HepG2 (cell line): ENCODE results near the gene CDH11.

Experiments used
- POLR2A ChIP-seq, 2 experiments: IDR thresholded peaks; 2 replicates each; pipeline ENCODE4 v1.6.1; 2011; ENCODE audit warnings: low read depth in 2 of 2, low read length in 2 of 2, mild to moderate bottlenecking in 1 of 2, moderate library complexity in 1 of 2; ENCODE audit not compliant: insufficient read depth in 1 of 2
- ZNF274 ChIP-seq: sonication (generic); formaldehyde crosslinking; IDR thresholded peaks from 2 replicates; pipeline ENCODE4 v1.5.1; 2020; ENCODE audit warnings: mild to moderate bottlenecking, missing genetic modification reagents
- TF ChIP-seq, protein P1 (sequence below): sonication (generic); formaldehyde crosslinking; conservative IDR thresholded peaks from 2 replicates; pipeline ENCODE4 v1.4.0; 2020; ENCODE audit warnings: missing genetic modification reagents
- TF ChIP-seq, protein P2 (sequence below), 2 experiments: sonication (generic) in 1 of 2; formaldehyde crosslinking in 1 of 2; IDR thresholded peaks; 2 replicates each; pipeline versions ENCODE4 v1.4.0 to v1.6.1; 2016 to 2020; ENCODE audit warnings: borderline replicate concordance in 1 of 2, low read depth in 1 of 2, mild to moderate bottlenecking in 1 of 2, missing genetic modification reagents in 1 of 2

DNA sequence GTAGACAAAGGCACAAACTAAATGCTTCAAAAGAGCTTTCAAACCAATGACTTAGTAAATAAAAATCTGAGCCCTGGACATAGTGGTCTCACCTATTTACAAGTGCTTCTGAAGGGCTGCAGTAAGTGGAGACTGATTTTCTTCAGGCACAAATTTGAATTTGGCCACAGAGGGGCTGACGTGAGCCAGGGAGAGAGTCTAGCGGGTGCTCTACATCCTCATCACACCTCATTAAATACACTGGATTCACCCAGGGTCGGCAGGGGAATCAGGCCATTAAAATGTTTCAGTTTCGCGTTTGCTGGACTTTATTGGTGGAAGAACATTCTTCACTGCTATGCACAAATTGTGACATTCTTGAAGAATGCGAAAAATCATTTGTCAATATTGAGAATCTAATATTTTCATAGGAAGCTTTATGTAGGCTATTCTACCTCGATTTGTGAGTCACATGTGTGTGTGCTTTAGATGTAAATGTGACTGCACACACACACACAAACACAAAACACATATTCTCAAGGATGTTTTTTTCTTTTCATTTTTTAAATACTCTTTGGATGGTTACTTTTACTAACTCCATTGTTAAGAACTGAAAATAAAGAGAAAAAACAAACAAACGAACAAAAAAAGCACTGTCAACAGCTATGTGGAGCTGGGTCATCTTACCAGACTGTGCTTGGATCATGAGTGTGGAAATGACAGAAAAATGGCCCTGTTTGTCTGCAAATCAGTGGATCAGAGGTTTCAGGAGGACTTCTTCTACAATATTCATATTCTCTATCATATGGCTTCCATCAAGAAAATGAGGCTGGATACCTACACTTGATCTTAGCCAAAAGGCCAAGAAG is 58.9 kb downstream of the CDH11 start:
- no peak for TF ChIP-seq POLR2A (IDR thresholded peaks at IDR 0.05; ENCODE audit: insufficient read depth in 1 of 2, low read depth in 2 of 2, low read length in 2 of 2)
- no peak for TF ChIP-seq ZNF274 (CRISPR knock-in tag)
- TF ChIP-seq, protein P1, sequence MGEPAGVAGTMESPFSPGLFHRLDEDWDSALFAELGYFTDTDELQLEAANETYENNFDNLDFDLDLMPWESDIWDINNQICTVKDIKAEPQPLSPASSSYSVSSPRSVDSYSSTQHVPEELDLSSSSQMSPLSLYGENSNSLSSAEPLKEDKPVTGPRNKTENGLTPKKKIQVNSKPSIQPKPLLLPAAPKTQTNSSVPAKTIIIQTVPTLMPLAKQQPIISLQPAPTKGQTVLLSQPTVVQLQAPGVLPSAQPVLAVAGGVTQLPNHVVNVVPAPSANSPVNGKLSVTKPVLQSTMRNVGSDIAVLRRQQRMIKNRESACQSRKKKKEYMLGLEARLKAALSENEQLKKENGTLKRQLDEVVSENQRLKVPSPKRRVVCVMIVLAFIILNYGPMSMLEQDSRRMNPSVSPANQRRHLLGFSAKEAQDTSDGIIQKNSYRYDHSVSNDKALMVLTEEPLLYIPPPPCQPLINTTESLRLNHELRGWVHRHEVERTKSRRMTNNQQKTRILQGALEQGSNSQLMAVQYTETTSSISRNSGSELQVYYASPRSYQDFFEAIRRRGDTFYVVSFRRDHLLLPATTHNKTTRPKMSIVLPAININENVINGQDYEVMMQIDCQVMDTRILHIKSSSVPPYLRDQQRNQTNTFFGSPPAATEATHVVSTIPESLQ (CRISPR knock-in tag): no peak
- TF ChIP-seq, protein P2, sequence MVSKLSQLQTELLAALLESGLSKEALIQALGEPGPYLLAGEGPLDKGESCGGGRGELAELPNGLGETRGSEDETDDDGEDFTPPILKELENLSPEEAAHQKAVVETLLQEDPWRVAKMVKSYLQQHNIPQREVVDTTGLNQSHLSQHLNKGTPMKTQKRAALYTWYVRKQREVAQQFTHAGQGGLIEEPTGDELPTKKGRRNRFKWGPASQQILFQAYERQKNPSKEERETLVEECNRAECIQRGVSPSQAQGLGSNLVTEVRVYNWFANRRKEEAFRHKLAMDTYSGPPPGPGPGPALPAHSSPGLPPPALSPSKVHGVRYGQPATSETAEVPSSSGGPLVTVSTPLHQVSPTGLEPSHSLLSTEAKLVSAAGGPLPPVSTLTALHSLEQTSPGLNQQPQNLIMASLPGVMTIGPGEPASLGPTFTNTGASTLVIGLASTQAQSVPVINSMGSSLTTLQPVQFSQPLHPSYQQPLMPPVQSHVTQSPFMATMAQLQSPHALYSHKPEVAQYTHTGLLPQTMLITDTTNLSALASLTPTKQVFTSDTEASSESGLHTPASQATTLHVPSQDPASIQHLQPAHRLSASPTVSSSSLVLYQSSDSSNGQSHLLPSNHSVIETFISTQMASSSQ (IDR thresholded peaks at IDR 0.05; ENCODE audit: low read depth): no peak
- TF ChIP-seq, protein P2 (CRISPR knock-in tag; IDR thresholded peaks at IDR 0.05; ENCODE audit: borderline replicate concordance): no peak
